GM06990 (cell line): ENCODE measurements around the gene SFRP4.
A peak's percentile ranks its signal among the peaks of the same experiment; 100 is the strongest.

Experiments
- DNase-seq: peaks from one replicate; pipeline ENCODE4 v3.0.0-alpha.2; 2011; ENCODE audit not compliant: insufficient read length; ENCODE audit errors: extremely low read depth
- H3K27me3 ChIP-seq: replicated peaks from 2 replicates; pipeline ENCODE4 v1.6.0; 2011; ENCODE audit warnings: low read length; ENCODE audit not compliant: control insufficient read depth, insufficient read depth
- H3K36me3 ChIP-seq: 2 replicates; pipeline ENCODE4 v1.5.1; 2011; ENCODE audit warnings: low read length; ENCODE audit not compliant: control insufficient read depth, insufficient read depth
- H3K4me3 ChIP-seq: replicated peaks from 2 replicates; pipeline ENCODE4 v1.5.1; 2011; ENCODE audit warnings: low read depth, mild to moderate bottlenecking, control low read depth, low read length
- TF ChIP-seq, protein P1 (sequence below): IDR thresholded peaks from 2 replicates; pipeline ENCODE4 v1.5.1; 2011; ENCODE audit warnings: low read length, control low read depth, mild to moderate bottlenecking, inconsistent platforms; ENCODE audit not compliant: insufficient read depth, poor library complexity, severe bottlenecking

SFRP4 gene

DNA sequence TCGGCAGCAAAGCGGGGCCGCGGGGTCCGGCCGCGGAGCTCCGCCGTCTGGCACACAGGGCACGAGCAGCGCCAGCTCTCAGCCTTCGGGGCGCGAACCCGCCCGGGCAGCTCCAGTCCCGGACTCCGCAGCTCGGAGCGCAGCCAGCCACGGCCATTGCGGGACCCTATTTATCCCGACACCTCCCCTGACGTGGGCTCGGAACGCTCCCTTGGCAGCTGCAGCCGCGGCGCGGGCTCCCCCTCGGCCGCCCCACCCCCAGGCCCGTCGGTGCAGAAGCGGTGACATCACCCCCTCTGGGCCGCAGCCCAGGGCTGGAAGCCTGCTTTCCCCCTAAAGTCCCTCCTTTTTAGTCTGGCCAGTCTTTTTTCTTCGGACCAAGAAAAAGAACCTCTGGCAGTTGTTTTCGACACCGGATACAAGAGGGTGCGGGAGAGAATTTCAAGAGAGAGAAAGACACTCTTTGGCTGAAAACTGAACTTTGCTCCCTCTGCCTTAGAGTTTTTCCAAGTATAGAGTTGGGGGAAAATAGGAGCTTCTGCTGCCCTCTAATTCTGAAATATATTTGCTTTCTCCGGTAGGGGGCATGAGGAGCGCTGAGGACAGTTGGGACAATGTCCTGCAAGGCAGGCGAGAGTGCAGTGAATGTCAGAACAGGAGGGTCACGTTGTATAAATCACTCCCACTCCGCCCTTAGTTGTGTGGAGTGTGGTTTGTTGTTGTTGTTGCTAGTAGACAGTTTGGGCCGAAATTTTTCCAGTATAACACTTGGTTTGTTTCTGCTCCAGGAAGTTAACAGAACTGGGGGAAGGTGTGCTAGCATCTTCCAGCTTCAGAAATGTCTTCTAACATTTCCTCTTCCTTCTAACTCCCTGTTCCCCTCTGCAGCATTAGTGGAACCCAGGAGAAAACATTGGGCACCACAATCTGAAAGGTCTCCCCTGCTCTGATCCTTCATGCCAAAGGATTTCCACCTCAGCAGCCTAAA, at the start of gene SFRP4:
Gene SFRP4 (minus strand): TSS at position 145 of the 988 bp plus-strand sequence. CDS start 280 bp downstream, outside the sequence.
- Histone ChIP-seq H3K27me3 (no peaks in the 10 kb centered on the region; the same call in 1 of the 2 replicates), H3K36me3 (no peaks in the 10 kb centered on the region), H3K4me3 (peak within 1 kb of the TSS; percentile 52)
- no peak for DNase-seq
- TF ChIP-seq, protein P1, sequence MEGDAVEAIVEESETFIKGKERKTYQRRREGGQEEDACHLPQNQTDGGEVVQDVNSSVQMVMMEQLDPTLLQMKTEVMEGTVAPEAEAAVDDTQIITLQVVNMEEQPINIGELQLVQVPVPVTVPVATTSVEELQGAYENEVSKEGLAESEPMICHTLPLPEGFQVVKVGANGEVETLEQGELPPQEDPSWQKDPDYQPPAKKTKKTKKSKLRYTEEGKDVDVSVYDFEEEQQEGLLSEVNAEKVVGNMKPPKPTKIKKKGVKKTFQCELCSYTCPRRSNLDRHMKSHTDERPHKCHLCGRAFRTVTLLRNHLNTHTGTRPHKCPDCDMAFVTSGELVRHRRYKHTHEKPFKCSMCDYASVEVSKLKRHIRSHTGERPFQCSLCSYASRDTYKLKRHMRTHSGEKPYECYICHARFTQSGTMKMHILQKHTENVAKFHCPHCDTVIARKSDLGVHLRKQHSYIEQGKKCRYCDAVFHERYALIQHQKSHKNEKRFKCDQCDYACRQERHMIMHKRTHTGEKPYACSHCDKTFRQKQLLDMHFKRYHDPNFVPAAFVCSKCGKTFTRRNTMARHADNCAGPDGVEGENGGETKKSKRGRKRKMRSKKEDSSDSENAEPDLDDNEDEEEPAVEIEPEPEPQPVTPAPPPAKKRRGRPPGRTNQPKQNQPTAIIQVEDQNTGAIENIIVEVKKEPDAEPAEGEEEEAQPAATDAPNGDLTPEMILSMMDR, result peak; percentile 63

DNA sequence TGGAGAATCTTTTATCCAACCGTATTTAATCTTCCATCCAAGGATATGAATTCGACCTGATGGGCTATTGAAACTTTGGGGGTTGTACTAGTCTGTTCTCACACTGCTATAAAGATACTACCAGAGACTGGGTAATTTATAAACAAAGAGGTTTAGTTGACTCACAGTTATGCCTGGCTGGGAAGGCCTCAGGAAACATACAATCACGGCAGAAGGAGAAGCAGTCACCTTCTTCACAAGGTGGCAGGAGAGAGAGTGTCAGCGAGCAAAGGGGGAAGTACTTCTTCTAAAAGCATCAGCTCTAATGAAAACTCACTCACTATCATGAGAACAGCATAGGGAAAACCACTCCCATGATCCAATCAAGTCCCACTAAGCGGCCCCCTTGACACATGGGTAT, 47.6 kb upstream of the SFRP4 start:
- no peaks in the 10 kb centered on the region; the same call in 1 of the 2 replicates for H3K27me3 ChIP-seq
- no peaks in the 10 kb centered on the region for H3K36me3 ChIP-seq
- no peak for DNase-seq
- no peak overlapping the region for H3K4me3 ChIP-seq
- TF ChIP-seq, protein P1, result no peak

DNA sequence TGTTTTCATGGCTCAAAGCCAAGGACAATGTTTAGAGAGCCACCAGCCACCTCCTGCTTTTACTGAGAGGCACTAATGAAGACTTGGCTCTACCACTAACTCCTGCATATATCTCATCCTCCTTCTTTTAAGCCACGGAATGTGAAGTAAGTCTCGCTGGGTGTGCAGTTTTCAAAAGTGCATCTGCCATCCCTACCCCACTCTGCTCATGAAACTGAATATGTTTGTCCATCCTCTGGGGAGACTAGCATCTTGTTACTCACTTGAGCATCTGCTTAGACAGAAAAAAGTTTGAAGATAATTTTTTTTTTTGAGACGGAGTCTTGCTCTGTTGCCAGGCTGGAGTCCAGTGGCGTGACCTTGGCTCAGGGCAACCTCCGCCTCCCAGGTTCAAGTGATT, 44.6 kb upstream of the SFRP4 start:
- Histone ChIP-seq H3K36me3 (no peaks in the 10 kb centered on the region), H3K4me3 (no peak overlapping the region), H3K27me3 (no peaks in the 10 kb centered on the region)
- no peak for DNase-seq
- TF ChIP-seq, protein P1, result no peak

DNA sequence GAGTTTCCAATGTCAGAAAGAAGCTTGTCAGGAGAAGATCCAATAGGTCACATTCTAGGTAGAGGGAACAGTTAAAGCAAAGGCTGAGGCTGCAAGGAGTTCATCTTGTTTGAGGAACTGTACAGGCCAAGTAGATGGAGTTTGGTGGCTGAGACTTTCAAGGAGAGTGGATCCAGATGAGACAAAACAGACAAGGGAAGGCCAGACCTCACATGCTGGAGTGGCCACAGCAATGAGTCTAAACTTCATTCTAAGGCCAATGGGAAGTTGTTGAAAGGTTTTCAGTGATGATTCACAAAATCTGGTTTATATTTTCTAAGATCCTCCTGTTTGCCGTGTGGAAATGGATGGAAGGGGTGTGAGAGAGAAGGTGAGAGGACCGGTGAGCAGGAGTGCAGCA, 43.9 kb upstream of the SFRP4 start:
- Histone ChIP-seq H3K36me3 (no peaks in the 10 kb centered on the region), H3K27me3 (no peaks in the 10 kb centered on the region), H3K4me3 (no peak overlapping the region)
- TF ChIP-seq, protein P1, result no peak
- no peak for DNase-seq

DNA sequence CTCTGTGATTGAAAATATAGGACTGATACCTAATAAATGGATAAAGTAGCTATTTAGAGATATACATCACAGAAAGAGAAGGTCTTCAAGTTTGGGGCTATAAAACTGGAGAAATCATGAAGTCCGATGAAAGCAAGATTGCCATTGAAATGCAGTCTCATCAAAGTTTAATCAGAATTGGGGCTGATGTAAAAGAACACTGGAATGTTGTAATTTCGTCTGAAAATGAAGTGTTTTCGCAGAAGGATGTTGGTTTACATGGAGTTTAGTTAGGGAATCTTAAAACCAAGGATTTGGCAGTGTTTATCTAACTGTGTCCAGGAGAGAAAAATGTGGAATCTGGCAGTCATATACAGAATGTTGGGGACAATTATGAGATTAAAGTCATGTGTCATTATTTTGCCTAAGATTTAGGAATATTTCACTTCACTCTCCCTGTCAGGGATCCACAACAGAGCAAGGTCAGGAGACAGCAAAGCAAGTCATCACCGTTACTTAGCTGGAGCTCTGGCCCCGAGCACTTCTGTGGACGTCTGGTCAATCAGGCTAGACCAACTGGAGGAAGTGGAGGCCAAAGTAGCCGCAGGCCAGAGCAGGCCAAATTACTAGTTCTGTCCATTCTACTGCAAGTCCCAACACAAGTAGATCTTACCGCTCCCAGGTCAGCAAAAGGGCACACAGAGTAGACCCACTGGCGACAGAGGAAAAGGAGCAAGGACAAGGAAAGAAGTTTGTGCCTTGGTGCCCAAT, 40.8 kb upstream of the SFRP4 start:
- H3K36me3 ChIP-seq, result no peaks in the 10 kb centered on the region

More for the DNA sequence above, 40.8 kb upstream of the SFRP4 start:
- TF ChIP-seq, protein P1, result no peak
- Histone ChIP-seq H3K4me3 (no peak overlapping the region), H3K27me3 (no peaks in the 10 kb centered on the region)
- DNase-seq, result no peak
